Fibroblast of upper back skin (primary cell): Measurements from ENCODE around the gene PPP1R8.

Experiments used
- DNase-seq: peaks from one replicate; pipeline ENCODE4 v3.0.0-alpha.2; 2013

The PPP1R8 gene

GRCh38 chr1:27872802-27873551, 42.4 kb downstream of the PPP1R8 start:
- no peak for DNase-seq

- no peak for DNase-seq
Observed at GRCh38 chr1:27873671-27874384, 43.2 kb downstream of the PPP1R8 start.

- no peak for DNase-seq
Observed at GRCh38 chr1:27876341-27877114, 45.9 kb downstream of the PPP1R8 start.

- no peak for DNase-seq
Observed at GRCh38 chr1:27877115-27877416, 46.5 kb downstream of the PPP1R8 start.

GRCh38 chr1:27878039-27878438, 47.5 kb downstream of the PPP1R8 start:
- no peak for DNase-seq

- DNase-seq, result no peak
Observed at GRCh38 chr1:27878787-27879335, 48.3 kb downstream of the PPP1R8 start.

GRCh38 chr1:27879374-27880082, 48.9 kb downstream of the PPP1R8 start:
- DNase-seq, result no peak

GRCh38 chr1:27882543-27882903, 51.9 kb downstream of the PPP1R8 start:
- no peak for DNase-seq

GRCh38 chr1:27883536-27883935, 53.0 kb downstream of the PPP1R8 start:
- DNase-seq, result no peak

- no peak for DNase-seq
Observed at GRCh38 chr1:27884006-27884954, 53.7 kb downstream of the PPP1R8 start.

- DNase-seq, result no peak
Observed at GRCh38 chr1:27885114-27885528, 54.5 kb downstream of the PPP1R8 start.

GRCh38 chr1:27885621-27886352, 55.2 kb downstream of the PPP1R8 start:
- no peak for DNase-seq

- DNase-seq, result no peak
Observed at GRCh38 chr1:27886353-27886679, 55.7 kb downstream of the PPP1R8 start.

- no peak for DNase-seq
Observed at GRCh38 chr1:27886744-27887143, 56.2 kb downstream of the PPP1R8 start.

- DNase-seq, result no peak
Observed at GRCh38 chr1:27887215-27888021, 56.8 kb downstream of the PPP1R8 start.

GRCh38 chr1:27889506-27889905, 58.9 kb downstream of the PPP1R8 start:
- no peak for DNase-seq

- DNase-seq, result no peak
Observed at GRCh38 chr1:27891196-27891889, 60.8 kb downstream of the PPP1R8 start.

- DNase-seq, result no peak
Observed at GRCh38 chr1:27894521-27894920, 63.9 kb downstream of the PPP1R8 start.
